ENCODE data around the gene SEPHS1.

DNA sequence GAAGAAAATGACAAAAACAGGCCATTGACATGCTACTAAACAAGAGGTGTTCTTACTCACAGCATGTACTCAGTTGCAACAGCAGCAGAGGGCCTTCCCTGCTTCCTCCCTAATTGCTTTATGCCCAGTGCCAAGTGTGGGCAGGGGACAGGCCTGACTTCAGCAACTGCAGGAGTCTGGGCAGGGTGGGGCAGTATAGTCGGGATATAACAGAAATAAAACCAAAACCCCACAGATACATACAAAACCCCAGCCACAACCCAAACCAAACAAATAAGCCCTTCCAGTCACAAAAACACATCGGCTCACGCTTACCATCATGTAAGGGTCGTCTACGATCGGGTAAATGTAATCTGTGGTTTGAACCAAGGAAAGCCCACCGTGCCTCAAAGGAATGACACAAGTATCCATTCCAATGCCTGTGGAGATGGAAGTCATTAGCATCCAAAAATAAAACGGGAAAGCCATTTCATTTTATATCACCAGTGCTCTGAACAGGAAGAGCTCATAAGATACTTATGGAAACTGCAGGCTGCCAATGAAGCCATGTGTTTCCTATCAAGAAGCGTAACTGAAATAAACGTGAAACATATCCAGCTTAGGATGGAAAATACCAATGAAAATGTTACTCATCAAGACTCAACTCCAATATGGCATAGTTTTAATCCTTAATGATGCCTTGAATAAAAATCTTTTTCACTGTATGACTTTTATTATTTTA is 9.5 kb downstream of the SEPHS1 start:
- TF ChIP-seq MEF2A (IDR thresholded peaks at IDR 0.05; ENCODE audit: borderline replicate concordance, low read depth) (peak; percentile 22; the same call in 1 of the 2 replicates), POLR2AphosphoS5 (IDR thresholded peaks at IDR 0.05; ENCODE audit: low read depth, low read length) (peak; percentile 45; the same call in 1 of the 2 replicates), RFX5 (IDR thresholded peaks at IDR 0.05; ENCODE audit: low read length) (no peak), YY1 (IDR thresholded peaks at IDR 0.05; ENCODE audit: low read depth) (no peak), TCF12 (IDR thresholded peaks at IDR 0.05) (peak; percentile 92), FOXM1 (IDR thresholded peaks at IDR 0.05; ENCODE audit: low read depth) (no peak), TAF1 (IDR thresholded peaks at IDR 0.05; ENCODE audit: borderline replicate concordance, low read depth, low read length) (no peak), EP300 (IDR thresholded peaks at IDR 0.05; ENCODE audit: borderline replicate concordance in 1 of 2, low read depth in 1 of 2, low read length in 1 of 2) (peak; percentile 14 to 45; a peak in 2 of 4 replicates), RCOR1 (IDR thresholded peaks at IDR 0.05; ENCODE audit: low read length) (peak; percentile 71), TEAD4 (IDR thresholded peaks at IDR 0.05; ENCODE audit: borderline replicate concordance, insufficient read depth) (no peak)
- TF ChIP-seq, protein P1, sequence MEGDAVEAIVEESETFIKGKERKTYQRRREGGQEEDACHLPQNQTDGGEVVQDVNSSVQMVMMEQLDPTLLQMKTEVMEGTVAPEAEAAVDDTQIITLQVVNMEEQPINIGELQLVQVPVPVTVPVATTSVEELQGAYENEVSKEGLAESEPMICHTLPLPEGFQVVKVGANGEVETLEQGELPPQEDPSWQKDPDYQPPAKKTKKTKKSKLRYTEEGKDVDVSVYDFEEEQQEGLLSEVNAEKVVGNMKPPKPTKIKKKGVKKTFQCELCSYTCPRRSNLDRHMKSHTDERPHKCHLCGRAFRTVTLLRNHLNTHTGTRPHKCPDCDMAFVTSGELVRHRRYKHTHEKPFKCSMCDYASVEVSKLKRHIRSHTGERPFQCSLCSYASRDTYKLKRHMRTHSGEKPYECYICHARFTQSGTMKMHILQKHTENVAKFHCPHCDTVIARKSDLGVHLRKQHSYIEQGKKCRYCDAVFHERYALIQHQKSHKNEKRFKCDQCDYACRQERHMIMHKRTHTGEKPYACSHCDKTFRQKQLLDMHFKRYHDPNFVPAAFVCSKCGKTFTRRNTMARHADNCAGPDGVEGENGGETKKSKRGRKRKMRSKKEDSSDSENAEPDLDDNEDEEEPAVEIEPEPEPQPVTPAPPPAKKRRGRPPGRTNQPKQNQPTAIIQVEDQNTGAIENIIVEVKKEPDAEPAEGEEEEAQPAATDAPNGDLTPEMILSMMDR (IDR thresholded peaks at IDR 0.05) = no peak

Data from SK-N-SH (cell line).